Activated T-helper 2 cell treated with anti-CD3 and anti-CD28 coated beads, Interferon-gamma antibody, Interleukin-2, Interleukin-4, amounts not matched to agents 10 μg/mL and 5 μg/mL and 100 μg/mL, durations not matched to agents 14 hours and 24 hours and 36 hours (primary cell): Measurements from ENCODE around the gene SEMA5A. TPM values are rescaled to one million over a fixed set of nuclear protein-coding genes. Genes with fewer than 3 reads are reported as not detected.

Source experiments
- DNase-seq: peaks from one replicate; pipeline ENCODE4 v3.0.0; 2021; ENCODE audit warnings: low spot score
- H3K27ac Mint-ChIP-seq: one replicate; pipeline ENCODE4 v1.8.0; 2021; ENCODE audit warnings: mixed read lengths
- H3K27me3 Mint-ChIP-seq: one replicate; pipeline ENCODE4 v1.8.0; 2021; ENCODE audit warnings: low read depth, mixed read lengths
- H3K36me3 Mint-ChIP-seq: one replicate; pipeline ENCODE4 v1.8.0; 2021; ENCODE audit warnings: low read depth, mixed read lengths
- H3K4me1 Mint-ChIP-seq: one replicate; pipeline ENCODE4 v1.8.0; 2021; ENCODE audit warnings: low read depth, mixed read lengths
- H3K4me3 Mint-ChIP-seq: one replicate; pipeline ENCODE4 v1.8.0; 2021; ENCODE audit warnings: low read depth, mild to moderate bottlenecking, moderate library complexity, mixed read lengths
- H3K9me3 Mint-ChIP-seq: one replicate; pipeline ENCODE4 v1.8.0; 2021; ENCODE audit warnings: mixed read lengths
- intact Hi-C: fragments of 100-400 bp; cut with micrococcal nuclease; formaldehyde crosslinking; loops from one replicate; pipeline ENCODE4 v1.15.1; 2023
- total RNA-seq: library from RNA; stranded (reverse); gene quantifications from 2 replicates; pipeline ENCODE4 v1.2.3, GENCODE V29; 2022

The SEMA5A gene
- total RNA-seq, 1 donor from 2014 or later: 0.27 TPM

- no peak for DNase-seq
- H3K27me3 Mint-ChIP-seq: no peaks in the 10 kb centered on the region
- H3K4me3 Mint-ChIP-seq: no peak overlapping the region
- no peak overlapping the region for H3K27ac Mint-ChIP-seq
- H3K36me3 Mint-ChIP-seq: no peaks in the 10 kb centered on the region
- H3K9me3 Mint-ChIP-seq: peaks cover 16% of the 10 kb centered on the region
- intact Hi-C loops: no loop called here
- no peaks in the 10 kb centered on the region for H3K4me1 Mint-ChIP-seq
Observed at GRCh38 chr5:9325549-9325948, 220.3 kb downstream of the SEMA5A start.

GRCh38 chr5:9324348-9325077, 221.4 kb downstream of the SEMA5A start:
- Mint-ChIP-seq H3K9me3 (peaks cover 16% of the 10 kb centered on the region), H3K4me1 (no peaks in the 10 kb centered on the region)

GRCh38 chr5:9320652-9321051, 225.2 kb downstream of the SEMA5A start:
- H3K9me3 Mint-ChIP-seq: peaks cover 1% of the 10 kb centered on the region
- no peaks in the 10 kb centered on the region for H3K36me3 Mint-ChIP-seq
- no peak overlapping the region for H3K27ac Mint-ChIP-seq
- intact Hi-C loops: no loop called here
- DNase-seq: no peak
- no peak overlapping the region for H3K4me3 Mint-ChIP-seq
- H3K4me1 Mint-ChIP-seq: no peaks in the 10 kb centered on the region
- H3K27me3 Mint-ChIP-seq: no peaks in the 10 kb centered on the region

More at GRCh38 chr5:9324348-9325077, 221.4 kb downstream of the SEMA5A start:
- DNase-seq: no peak
- intact Hi-C loops: no loop called here
- Mint-ChIP-seq H3K27me3 (no peaks in the 10 kb centered on the region), H3K27ac (no peak overlapping the region), H3K36me3 (no peaks in the 10 kb centered on the region), H3K4me3 (no peak overlapping the region)

- intact Hi-C loops: no loop called here
- Mint-ChIP-seq H3K9me3 (peaks cover 10% of the 10 kb centered on the region), H3K27ac (no peak overlapping the region), H3K4me1 (no peaks in the 10 kb centered on the region), H3K36me3 (no peaks in the 10 kb centered on the region), H3K27me3 (no peaks in the 10 kb centered on the region), H3K4me3 (no peak overlapping the region)
- no peak for DNase-seq
Observed at GRCh38 chr5:9318031-9318430, 227.8 kb downstream of the SEMA5A start.

GRCh38 chr5:9316733-9317132, 229.1 kb downstream of the SEMA5A start:
- Mint-ChIP-seq H3K9me3 (peaks cover 10% of the 10 kb centered on the region), H3K36me3 (no peaks in the 10 kb centered on the region), H3K4me1 (no peaks in the 10 kb centered on the region), H3K27ac (no peak overlapping the region), H3K27me3 (no peaks in the 10 kb centered on the region), H3K4me3 (no peak overlapping the region)
- intact Hi-C loops: no loop called here
- no peak for DNase-seq

GRCh38 chr5:9316041-9316440, 229.8 kb downstream of the SEMA5A start:
- Mint-ChIP-seq H3K9me3 (peaks cover 11% of the 10 kb centered on the region), H3K4me1 (no peaks in the 10 kb centered on the region), H3K27me3 (no peaks in the 10 kb centered on the region), H3K27ac (no peak overlapping the region), H3K4me3 (no peak overlapping the region), H3K36me3 (no peaks in the 10 kb centered on the region)
- DNase-seq: no peak
- intact Hi-C loops: no loop called here

GRCh38 chr5:9314558-9314957, 231.3 kb downstream of the SEMA5A start:
- intact Hi-C loops: no loop called here
- Mint-ChIP-seq H3K27ac (no peak overlapping the region), H3K27me3 (no peaks in the 10 kb centered on the region), H3K4me1 (no peaks in the 10 kb centered on the region), H3K36me3 (no peaks in the 10 kb centered on the region), H3K4me3 (no peak overlapping the region), H3K9me3 (peaks cover 14% of the 10 kb centered on the region)
- no peak for DNase-seq

- intact Hi-C loops: no loop called here
- H3K4me1 Mint-ChIP-seq: no peaks in the 10 kb centered on the region
- DNase-seq: no peak
Observed at GRCh38 chr5:9313751-9314150, 232.1 kb downstream of the SEMA5A start.

GRCh38 chr5:9307150-9307549, 238.7 kb downstream of the SEMA5A start:
- H3K4me3 Mint-ChIP-seq: no peak overlapping the region
- intact Hi-C loops: no loop called here
- DNase-seq: no peak
- H3K27me3 Mint-ChIP-seq: no peaks in the 10 kb centered on the region
- peaks cover 8% of the 10 kb centered on the region for H3K9me3 Mint-ChIP-seq
- no peaks in the 10 kb centered on the region for H3K36me3 Mint-ChIP-seq
- no peak overlapping the region for H3K27ac Mint-ChIP-seq
- H3K4me1 Mint-ChIP-seq: no peaks in the 10 kb centered on the region

More at GRCh38 chr5:9313751-9314150, 232.1 kb downstream of the SEMA5A start:
- Mint-ChIP-seq H3K27me3 (no peaks in the 10 kb centered on the region), H3K27ac (no peak overlapping the region), H3K4me3 (no peak overlapping the region), H3K9me3 (peaks cover 14% of the 10 kb centered on the region), H3K36me3 (no peaks in the 10 kb centered on the region)

GRCh38 chr5:9302218-9302617, 243.7 kb downstream of the SEMA5A start:
- Mint-ChIP-seq H3K4me1 (no peaks in the 10 kb centered on the region), H3K36me3 (no peaks in the 10 kb centered on the region)

GRCh38 chr5:9301200-9301599, 244.7 kb downstream of the SEMA5A start:
- Mint-ChIP-seq H3K4me1 (no peaks in the 10 kb centered on the region), H3K27ac (no peak overlapping the region), H3K9me3 (peaks cover 18% of the 10 kb centered on the region), H3K27me3 (no peaks in the 10 kb centered on the region), H3K4me3 (no peak overlapping the region), H3K36me3 (no peaks in the 10 kb centered on the region)
- no peak for DNase-seq
- intact Hi-C loops: no loop called here

More at GRCh38 chr5:9302218-9302617, 243.7 kb downstream of the SEMA5A start:
- Mint-ChIP-seq H3K9me3 (peaks cover 18% of the 10 kb centered on the region), H3K27ac (no peak overlapping the region), H3K4me3 (no peak overlapping the region), H3K27me3 (no peaks in the 10 kb centered on the region)
- no peak for DNase-seq
- intact Hi-C loops: no loop called here

- Mint-ChIP-seq H3K4me1 (no peaks in the 10 kb centered on the region), H3K9me3 (peaks cover 13% of the 10 kb centered on the region), H3K27ac (no peak overlapping the region), H3K27me3 (no peaks in the 10 kb centered on the region), H3K4me3 (no peak overlapping the region), H3K36me3 (no peaks in the 10 kb centered on the region)
- DNase-seq: no peak
- intact Hi-C loops: no loop called here
Observed at GRCh38 chr5:9297134-9297533, 248.7 kb downstream of the SEMA5A start.

- no peak overlapping the region for H3K27ac Mint-ChIP-seq
- H3K4me1 Mint-ChIP-seq: no peaks in the 10 kb centered on the region
- intact Hi-C loops: no loop called here
- H3K36me3 Mint-ChIP-seq: no peaks in the 10 kb centered on the region
- H3K27me3 Mint-ChIP-seq: no peaks in the 10 kb centered on the region
- DNase-seq: no peak
- H3K4me3 Mint-ChIP-seq: no peak overlapping the region
- peaks cover 10% of the 10 kb centered on the region for H3K9me3 Mint-ChIP-seq
Observed at GRCh38 chr5:9295466-9295801, 250.4 kb downstream of the SEMA5A start.
